Natural killer cell treated with Interleukin-12 subunit alpha and Interleukin-12 subunit beta and Interleukin-15 and Interleukin-18, amount 100 ng/mL, for 72 hours (primary cell): ENCODE data around the gene SEMA3F. TPM values are rescaled to one million over a fixed set of nuclear protein-coding genes. Genes with fewer than 3 reads are reported as not detected.

ENCODE experiments used
- ATAC-seq, 2 donors: fragments of 150-1000 bp; cut with Tn5 transposase in 1 of 2; sonication (Bioruptor Pico), chemical (Tn5 transposase) in 1 of 2; 2 replicates each; pipeline ENCODE4 v1.10.0; 2021
- DNase-seq: peaks from one replicate; pipeline ENCODE4 v3.0.0; 2022; ENCODE audit warnings: low spot score
- H3K27ac Mint-ChIP-seq, 2 donors: 1 replicate in 1 of 2; 2 replicates in 1 of 2; pipeline ENCODE4 v1.8.0; 2022; ENCODE audit warnings: mixed read lengths in 2 of 2, mild to moderate bottlenecking in 1 of 2, moderate library complexity in 1 of 2
- H3K27me3 Mint-ChIP-seq, 2 donors: 1 replicate in 1 of 2; 2 replicates in 1 of 2; pipeline ENCODE4 v1.8.0; 2022; ENCODE audit warnings: mixed read lengths in 2 of 2
- H3K36me3 Mint-ChIP-seq: one replicate; pipeline ENCODE4 v1.8.0; 2022; ENCODE audit warnings: mixed read lengths
- H3K4me1 Mint-ChIP-seq, 2 donors: 1 replicate in 1 of 2; 2 replicates in 1 of 2; pipeline ENCODE4 v1.8.0; 2022; ENCODE audit warnings: low read depth in 2 of 2, mixed read lengths in 2 of 2, mild to moderate bottlenecking in 1 of 2
- H3K4me3 Mint-ChIP-seq: one replicate; pipeline ENCODE4 v1.8.0; 2022; ENCODE audit warnings: mixed read lengths
- H3K9me3 Mint-ChIP-seq: 2 replicates; pipeline ENCODE4 v1.8.0; 2022; ENCODE audit warnings: mixed read lengths
- total RNA-seq, 2 donors: library from RNA; stranded (reverse); gene quantifications; one replicate each; pipeline ENCODE4 v1.2.3, GENCODE V29; 2022

SEMA3F gene
- total RNA-seq, 2 donors from 2014 or later: 0.12 to 0.81 TPM

DNA sequence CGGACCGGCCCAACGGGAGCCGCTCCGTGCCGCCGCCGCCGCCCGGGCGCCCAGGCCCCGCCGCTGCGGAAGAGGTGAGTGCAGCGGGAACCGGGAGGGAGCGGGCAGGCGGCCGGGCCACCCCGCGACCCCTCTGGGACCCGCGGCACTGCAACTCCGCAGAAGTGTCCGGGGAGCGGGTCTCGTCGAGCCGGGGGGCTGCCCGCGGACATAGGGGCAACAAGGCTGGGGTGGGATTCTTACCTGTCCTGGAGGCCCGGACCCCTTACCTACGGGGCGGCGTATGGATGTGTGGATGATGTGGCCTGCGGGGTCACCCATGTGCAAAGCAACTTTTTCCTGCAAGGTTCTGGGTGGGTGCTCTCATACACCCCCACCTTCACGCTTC, 361 bp downstream of the SEMA3F start:
- ATAC-seq (no peak), DNase-seq (no peak)
- peak overlapping the region; percentile 72 for H3K4me3 Mint-ChIP-seq
- H3K36me3 Mint-ChIP-seq: no peaks in the 10 kb centered on the region
- H3K4me1 Mint-ChIP-seq: peaks cover 6 to 20% of the 10 kb centered on the region in 2 donors
- peak overlapping the region in 1 of 2 donors; percentile 35 for H3K27ac Mint-ChIP-seq
- H3K27me3 Mint-ChIP-seq: peaks cover 28 to 31% of the 10 kb centered on the region in 2 donors
- H3K9me3 Mint-ChIP-seq: no peaks in the 10 kb centered on the region

DNA sequence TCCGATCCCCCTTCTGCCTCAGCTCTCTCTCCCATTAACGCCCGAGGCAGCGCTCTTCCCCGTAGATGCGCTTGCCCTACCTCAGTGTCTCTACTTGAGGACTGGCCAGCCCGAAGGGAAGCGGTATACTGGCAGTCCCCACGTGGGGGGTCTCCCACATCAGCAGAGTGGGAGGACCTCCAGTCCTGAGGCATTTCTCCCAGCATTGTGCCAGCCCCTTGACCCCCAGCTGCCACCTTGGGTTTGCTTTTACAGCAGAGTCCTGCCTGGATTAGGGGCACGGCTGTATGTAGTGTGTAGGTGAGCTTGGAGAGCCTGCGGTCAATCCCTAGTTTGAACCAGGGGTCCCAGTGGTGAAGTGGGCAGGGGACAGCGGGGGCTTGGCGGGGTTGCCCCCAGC, 767 bp downstream of the SEMA3F start:
- Mint-ChIP-seq H3K4me1 (peaks cover 6 to 20% of the 10 kb centered on the region in 2 donors), H3K27ac (peak overlapping the region in 1 of 2 donors; percentile 35), H3K27me3 (peaks cover 28 to 31% of the 10 kb centered on the region in 2 donors), H3K36me3 (no peaks in the 10 kb centered on the region), H3K9me3 (no peaks in the 10 kb centered on the region), H3K4me3 (peak overlapping the region; percentile 72)
- DNase-seq (no peak), ATAC-seq (no peak)

DNA sequence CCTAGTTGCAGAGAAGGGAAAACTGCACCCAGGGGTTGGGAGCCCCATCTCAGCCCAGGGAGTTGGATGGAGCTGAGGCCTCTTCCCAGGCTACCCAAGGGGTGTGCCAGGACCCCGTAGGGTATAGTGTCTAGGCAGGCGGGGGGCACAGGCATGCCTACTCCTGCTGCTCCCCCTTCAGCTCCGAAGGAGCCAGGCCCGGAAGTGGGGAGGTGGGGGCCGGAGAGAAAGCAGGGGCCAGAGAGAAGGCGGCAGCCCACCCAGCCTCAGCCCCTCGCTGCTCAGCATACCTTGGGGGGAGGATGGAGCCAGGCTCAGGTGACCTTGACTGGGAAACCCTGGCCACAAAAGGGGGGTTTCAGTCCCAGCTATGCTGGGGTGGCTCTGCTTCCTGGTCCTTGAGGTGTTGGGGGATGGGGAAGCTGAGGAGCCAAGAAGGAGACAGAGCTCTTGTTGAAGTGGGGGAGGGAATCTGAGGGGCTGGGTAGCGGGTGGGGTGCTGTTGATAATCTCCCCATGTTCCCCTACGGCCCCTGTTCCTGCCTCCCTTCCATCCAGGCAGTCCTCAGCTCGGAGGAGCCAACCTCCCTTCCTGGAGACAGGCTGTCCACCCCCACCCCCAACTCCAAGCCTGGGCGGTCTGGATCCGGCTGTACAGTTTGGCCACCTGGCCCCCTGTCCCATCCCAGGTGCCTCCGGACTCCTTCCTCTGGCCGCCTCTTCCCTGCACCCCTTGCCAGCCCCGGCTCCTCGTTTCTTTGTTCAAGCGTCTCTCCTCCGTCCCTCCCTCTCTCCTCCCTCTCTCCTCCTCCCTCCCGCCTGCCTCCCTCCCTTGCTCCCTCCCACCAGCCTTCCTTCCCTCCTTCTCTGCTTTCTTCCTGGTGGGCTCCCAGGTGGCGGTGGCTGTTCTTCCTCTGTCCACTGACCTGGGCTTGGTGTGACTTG, 1.7 kb downstream of the SEMA3F start:
- H3K27me3 Mint-ChIP-seq: peaks cover 28 to 31% of the 10 kb centered on the region in 2 donors
- no peak overlapping the region for H3K27ac Mint-ChIP-seq
- H3K9me3 Mint-ChIP-seq: no peaks in the 10 kb centered on the region
- ATAC-seq (no peak), DNase-seq (no peak)
- H3K36me3 Mint-ChIP-seq: no peaks in the 10 kb centered on the region
- H3K4me3 Mint-ChIP-seq: no peak overlapping the region
- peaks cover 6 to 20% of the 10 kb centered on the region in 2 donors for H3K4me1 Mint-ChIP-seq

DNA sequence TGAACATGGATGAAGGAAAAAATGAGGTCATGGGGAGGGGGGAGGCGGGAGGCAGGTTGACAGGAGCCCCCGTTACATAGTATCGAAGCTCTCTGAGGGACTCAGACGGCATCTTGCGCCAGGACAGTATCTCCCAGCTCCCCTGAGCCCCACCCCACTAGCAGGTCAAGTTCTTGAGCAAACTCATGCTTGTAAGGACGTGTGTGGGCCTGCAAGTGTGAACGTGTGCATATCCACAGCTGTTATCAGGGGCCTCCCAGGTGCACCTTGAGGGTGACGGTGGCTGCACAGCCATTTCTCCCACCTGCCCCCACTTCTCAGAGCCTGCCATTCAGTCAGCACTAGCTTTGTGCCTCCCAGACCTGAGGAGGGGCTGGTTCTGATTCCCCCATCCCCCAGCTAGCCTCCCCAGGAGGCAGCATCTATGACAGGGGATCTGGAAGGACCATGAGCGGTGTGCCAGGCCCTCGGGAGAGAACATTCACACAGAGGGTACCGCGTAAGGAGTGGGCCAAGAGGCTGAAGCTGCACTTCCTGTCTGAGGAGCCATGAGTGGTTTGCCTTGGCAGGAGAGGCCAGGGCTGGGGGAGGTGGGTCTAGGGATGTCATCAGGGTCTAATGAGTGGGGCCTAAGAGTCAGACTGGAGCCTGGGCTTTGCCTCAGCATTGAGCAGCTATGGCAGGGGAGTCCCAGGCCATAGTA, 2.9 kb downstream of the SEMA3F start:
- Mint-ChIP-seq H3K4me1 (peaks cover 6 to 20% of the 10 kb centered on the region in 2 donors), H3K27ac (no peak overlapping the region), H3K9me3 (no peaks in the 10 kb centered on the region), H3K4me3 (no peak overlapping the region), H3K27me3 (peaks cover 28 to 29% of the 10 kb centered on the region in 2 donors), H3K36me3 (no peaks in the 10 kb centered on the region)
- ATAC-seq (no peak), DNase-seq (no peak)

DNA sequence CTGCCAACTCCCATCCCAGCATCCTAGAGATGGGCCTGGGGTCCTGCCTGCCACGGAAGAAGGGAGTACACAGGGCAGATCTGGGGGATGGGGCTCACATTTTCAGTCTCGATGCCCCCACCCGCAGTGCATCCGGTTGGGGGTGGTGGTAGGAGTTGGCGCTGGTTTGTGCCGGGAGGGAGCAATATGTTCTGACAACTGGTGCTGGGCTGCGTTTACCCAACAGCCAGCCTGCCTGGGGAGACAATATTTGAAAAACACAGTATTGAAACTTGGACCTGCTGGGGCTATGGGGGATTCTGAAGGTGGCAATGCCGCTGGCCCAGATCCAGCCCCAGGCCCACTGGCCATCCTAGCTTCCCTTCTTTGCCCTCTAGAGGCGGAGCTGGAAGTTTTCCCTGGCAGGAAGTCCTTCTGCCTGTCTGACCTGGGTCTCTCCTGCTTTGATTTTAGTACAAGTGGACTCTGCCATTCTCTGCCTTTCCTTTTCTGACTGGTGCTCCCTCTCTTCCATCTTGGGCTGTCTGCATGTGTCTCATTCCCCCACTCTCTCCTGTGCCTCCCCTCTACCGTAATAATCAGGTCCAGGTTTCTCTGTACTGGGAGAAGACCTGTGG, 3.5 kb downstream of the SEMA3F start:
- ATAC-seq (no peak), DNase-seq (no peak)
- Mint-ChIP-seq H3K27me3 (peaks cover 23% of the 10 kb centered on the region in 2 donors), H3K27ac (no peak overlapping the region), H3K4me3 (no peak overlapping the region), H3K36me3 (no peaks in the 10 kb centered on the region), H3K9me3 (no peaks in the 10 kb centered on the region), H3K4me1 (peaks cover 6 to 19% of the 10 kb centered on the region in 2 donors)

DNA sequence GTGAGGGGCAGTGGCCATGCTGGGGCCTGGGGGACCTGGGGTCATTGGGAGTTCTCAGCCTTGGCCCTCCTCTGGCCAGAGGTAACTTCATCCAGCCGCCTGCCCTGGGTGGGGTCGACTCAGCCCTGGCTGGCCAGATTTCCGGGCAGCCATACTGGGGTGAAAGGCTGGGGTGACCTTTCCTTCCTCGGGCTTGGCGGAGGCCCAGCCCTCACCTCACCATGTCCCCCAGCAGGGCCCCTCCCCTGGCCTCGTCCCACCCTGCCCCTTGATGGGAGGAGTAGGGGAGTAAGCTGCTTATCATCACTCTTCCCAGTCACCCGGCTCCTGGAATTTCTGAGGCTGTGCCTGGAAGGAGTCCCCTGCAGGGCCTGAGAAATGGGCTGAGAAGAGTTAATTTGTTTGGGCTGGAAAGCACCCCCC, 5.4 kb downstream of the SEMA3F start:
- Mint-ChIP-seq H3K36me3 (no peaks in the 10 kb centered on the region), H3K27ac (no peak overlapping the region), H3K27me3 (peaks cover 14 to 16% of the 10 kb centered on the region in 2 donors), H3K4me3 (no peak overlapping the region), H3K4me1 (peaks cover 0 to 12% of the 10 kb centered on the region in 2 donors), H3K9me3 (no peaks in the 10 kb centered on the region)
- no peak for ATAC-seq
- no peak for DNase-seq

DNA sequence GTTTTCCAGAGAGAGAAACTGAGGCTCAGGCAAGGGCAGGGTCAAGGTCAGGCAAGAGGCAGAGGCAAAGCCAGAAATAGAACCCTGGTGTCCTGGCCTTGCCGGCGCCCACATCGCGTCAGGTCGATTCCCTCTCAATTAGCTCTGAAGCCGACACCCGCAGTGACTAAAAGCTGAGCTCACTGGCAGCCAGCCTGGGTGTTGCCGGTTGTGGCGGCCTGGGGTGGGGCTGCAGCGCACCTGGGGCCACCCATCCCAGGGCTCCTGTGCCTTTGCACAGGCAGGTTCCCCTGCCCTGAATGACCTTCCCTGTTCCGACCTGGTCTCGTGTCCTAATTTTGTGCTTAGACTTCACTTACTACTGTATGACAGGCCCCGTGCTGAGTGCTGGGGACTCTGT, 6.2 kb downstream of the SEMA3F start:
- Mint-ChIP-seq H3K36me3 (no peaks in the 10 kb centered on the region), H3K27ac (no peak overlapping the region), H3K9me3 (no peaks in the 10 kb centered on the region), H3K27me3 (peaks cover 7 to 11% of the 10 kb centered on the region in 2 donors), H3K4me3 (no peak overlapping the region), H3K4me1 (peaks cover 0 to 7% of the 10 kb centered on the region in 2 donors)
- no peak for ATAC-seq
- DNase-seq: no peak

DNA sequence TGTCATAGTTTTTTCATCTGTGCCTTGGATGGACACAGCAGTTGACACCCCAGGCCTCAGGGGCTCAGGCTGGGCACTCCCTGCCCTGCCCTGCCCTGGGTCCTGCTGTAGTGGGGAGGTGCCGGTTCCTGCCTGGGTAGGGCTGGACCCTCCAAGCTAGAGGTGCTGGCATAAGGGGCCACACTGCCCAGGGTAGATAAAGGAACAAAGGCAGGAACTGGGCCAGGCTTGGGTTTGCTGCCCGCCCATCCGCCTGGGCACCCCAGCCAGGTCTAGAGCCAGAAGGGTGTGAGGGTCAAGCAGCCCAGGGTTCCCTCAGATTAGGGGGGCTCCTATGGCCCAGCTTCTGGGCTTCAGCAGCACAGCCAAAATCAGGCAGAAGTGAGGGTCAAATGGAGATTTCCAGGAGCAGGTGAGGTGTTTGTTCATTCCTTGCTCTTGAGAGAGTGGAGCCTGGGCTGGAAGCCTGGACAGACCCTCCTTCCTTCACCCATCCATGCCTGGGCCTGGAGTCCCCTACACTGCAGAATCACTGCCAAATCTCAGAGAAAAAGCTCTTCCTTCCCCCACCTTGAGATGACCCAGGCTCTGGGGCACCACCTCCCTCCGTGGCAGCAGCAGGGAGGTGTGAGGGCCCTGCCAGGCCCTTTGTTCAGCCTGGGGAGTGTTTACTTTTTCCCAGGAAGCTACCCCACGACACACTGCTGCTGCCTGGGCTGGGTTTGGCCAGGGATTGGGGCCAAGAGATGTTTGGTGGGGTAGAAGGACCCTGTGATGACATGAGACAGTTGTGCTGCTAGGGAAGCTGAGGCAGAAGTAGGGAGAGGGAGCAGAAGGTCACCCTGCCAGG, 7.1 kb downstream of the SEMA3F start:
- peaks cover 0 to 6% of the 10 kb centered on the region in 2 donors for H3K4me1 Mint-ChIP-seq
- no peak for DNase-seq
- no peak overlapping the region for H3K4me3 Mint-ChIP-seq
- H3K27ac Mint-ChIP-seq: no peak overlapping the region
- H3K9me3 Mint-ChIP-seq: no peaks in the 10 kb centered on the region
- peaks cover 6 to 7% of the 10 kb centered on the region in 2 donors for H3K27me3 Mint-ChIP-seq
- H3K36me3 Mint-ChIP-seq: no peaks in the 10 kb centered on the region
- ATAC-seq: no peak

DNA sequence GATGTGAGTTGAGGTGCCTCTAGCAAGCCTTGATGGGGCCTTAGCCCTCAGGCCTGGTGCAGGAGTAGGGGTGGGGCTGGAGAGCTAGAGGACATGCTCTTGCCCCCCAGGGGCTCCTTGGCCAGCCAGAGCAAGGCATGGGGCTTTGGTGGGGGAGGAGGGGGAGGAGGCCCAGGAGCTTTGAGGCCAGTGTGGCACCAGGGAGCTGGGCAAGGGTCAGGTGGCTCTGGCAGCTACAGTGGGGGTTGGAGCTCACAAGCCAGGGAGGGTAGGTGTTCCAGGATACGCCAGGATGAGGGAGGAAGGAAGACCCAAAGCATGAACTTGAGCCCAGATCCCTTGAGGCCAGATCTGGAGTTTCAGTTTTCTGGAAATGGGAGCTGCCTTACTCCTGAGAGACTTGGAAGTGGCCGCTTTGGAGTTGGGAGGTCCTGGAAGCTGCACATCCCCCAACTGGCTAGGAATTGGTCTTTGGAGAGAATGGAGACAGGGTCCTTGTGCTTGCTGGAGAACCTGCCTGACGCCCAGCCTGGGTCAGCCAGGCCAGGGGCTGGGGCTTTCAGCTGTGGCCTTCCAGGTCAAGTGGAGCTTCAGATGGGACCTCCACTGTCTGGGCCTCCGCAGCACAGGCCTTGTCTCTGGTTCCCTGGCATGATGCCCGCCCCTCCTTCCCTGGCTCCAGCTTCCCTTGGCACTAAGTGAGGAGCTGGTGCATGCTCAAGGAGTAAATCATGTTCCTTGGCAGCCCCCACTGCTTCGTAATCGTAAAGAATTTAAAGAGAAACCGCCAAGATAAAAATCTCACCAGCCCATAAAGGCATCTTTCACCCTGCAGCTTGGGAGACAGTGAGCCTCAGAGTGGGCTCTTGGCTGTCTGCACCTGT, 8.7 kb downstream of the SEMA3F start:
- H3K4me1 Mint-ChIP-seq: peaks cover 0 to 2% of the 10 kb centered on the region in 2 donors

DNA sequence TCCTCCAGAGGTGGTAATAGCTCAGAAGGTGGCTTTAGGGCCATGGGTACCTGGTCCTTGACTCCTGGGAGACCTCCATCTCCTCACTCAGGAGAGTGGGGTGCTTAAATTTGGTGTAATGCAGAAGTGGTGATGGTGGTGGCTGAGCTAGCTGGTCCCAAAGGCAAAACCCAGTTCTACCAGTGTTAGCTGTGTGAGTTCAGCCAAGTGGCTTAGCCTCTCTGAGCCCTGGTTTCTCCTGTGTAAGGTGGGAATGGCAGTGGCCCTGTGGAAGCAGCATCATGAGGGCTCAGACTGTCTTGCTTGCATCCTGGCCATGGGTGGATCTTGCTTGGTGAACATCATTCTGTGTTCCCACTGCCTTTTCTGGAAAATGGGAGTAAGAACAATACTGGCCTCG, 9.4 kb downstream of the SEMA3F start:
- no peak overlapping the region for H3K4me3 Mint-ChIP-seq
- no peaks in the 10 kb centered on the region for H3K27me3 Mint-ChIP-seq
- DNase-seq (no peak), ATAC-seq (no peak)
- H3K9me3 Mint-ChIP-seq: no peaks in the 10 kb centered on the region
- peak overlapping the region in 1 of 2 donors; percentile 2 for H3K27ac Mint-ChIP-seq
- no peaks in the 10 kb centered on the region for H3K36me3 Mint-ChIP-seq
- H3K4me1 Mint-ChIP-seq: no peaks in the 10 kb centered on the region

More for the DNA sequence above, 8.7 kb downstream of the SEMA3F start:
- Mint-ChIP-seq H3K27me3 (peaks cover 0 to 2% of the 10 kb centered on the region in 2 donors), H3K36me3 (no peaks in the 10 kb centered on the region), H3K4me3 (no peak overlapping the region), H3K27ac (no peak overlapping the region), H3K9me3 (no peaks in the 10 kb centered on the region)
- ATAC-seq (no peak), DNase-seq (no peak)

DNA sequence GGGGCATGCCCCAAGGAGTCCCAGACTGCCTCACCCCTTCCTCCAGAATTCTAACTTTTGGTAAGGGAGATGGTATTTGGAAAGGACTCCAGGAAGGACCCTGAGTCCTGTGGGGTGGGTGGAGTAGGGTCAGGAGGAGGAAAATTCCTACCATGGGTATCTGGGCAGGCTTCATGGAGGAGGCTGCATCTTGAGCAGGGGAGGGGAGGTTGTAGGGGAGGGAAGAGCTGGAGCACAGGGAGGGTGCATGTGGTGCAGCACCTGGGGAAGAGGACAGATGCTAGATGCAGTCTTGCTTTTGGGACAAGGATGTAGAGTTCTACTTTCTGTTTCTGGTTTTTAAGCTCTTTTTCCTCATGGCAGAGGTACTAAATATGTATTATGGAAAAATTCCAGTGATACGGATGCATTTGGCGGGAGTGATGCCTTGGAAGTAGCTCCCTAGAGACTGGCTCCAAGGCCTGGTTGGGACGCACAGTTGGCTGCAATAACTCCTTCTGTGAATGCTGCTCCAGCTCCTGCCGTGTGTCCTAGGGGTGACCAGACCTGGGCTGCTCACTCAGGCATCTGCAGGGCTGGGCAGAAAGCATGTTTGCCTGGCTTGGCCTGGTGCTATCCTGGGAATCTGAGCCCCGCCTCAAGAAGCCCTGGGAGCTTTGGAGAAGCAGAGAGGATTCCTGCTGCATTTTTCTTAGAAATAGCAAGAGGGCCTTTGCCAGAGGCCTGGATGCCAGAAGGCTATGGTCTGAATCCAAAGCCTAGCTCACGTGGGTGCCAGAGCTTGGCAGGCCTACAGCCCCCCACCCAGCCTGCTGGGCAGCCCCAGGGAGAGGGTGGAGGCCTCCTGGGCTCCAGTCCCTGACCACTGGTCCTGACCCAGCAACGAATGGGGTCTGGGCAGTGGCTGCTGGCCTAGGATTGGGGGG, 10.1 kb downstream of the SEMA3F start:
- H3K4me3 Mint-ChIP-seq: no peak overlapping the region
- no peaks in the 10 kb centered on the region for H3K4me1 Mint-ChIP-seq
- DNase-seq (no peak), ATAC-seq (no peak)
- H3K27ac Mint-ChIP-seq: peak overlapping the region in 1 of 2 donors; percentile 2
- H3K27me3 Mint-ChIP-seq: no peaks in the 10 kb centered on the region
- H3K36me3 Mint-ChIP-seq: no peaks in the 10 kb centered on the region
- H3K9me3 Mint-ChIP-seq: no peaks in the 10 kb centered on the region
